ENCODE measurements around the gene ITPR1. TPM values are rescaled to one million over a fixed set of nuclear protein-coding genes. Genes with fewer than 3 reads are reported as not detected.

ITPR1 gene
- total and polyA plus RNA-seq, 2 of the 4 experiments (the other 2 are of a cell fraction): 1.8 to 5.7 TPM

GRCh38 chr3:4523710-4524698 lies 30.9 kb downstream of the ITPR1 start (continued):
- TF ChIP-seq MAZ (IDR thresholded peaks at IDR 0.05; ENCODE audit: borderline replicate concordance, low read depth, low read length): no peak
- no peak for TF ChIP-seq SMC3 (IDR thresholded peaks at IDR 0.05; ENCODE audit: low read depth, low read length)

GRCh38 chr3:4525560-4526223 lies 32.5 kb downstream of the ITPR1 start:
- Histone ChIP-seq H3K79me1 (ENCODE audit: low read depth in 1 of 2, low read length in 2 of 2) (no peaks in the 10 kb centered on the region), H2BK15ac (ENCODE audit: low read depth, low read length) (no peak overlapping the region), H2AK9ac (replicated peaks; ENCODE audit: low read depth, low read length, poor library complexity) (no peak overlapping the region), H2BK20ac (ENCODE audit: low read depth, low read length) (no peak overlapping the region), H3K4me2 (ENCODE audit: low read depth, low read length) (no peak overlapping the region), H4K91ac (ENCODE audit: insufficient read depth, low read depth, low read length) (no peak overlapping the region), H4K5ac (ENCODE audit: low read depth, low read length) (no peak overlapping the region), H3K36me3 (ENCODE audit: control insufficient read depth, insufficient read depth, low read length) (no peaks in the 10 kb centered on the region), H3K14ac (replicated peaks; ENCODE audit: low read depth, low read length) (no peak overlapping the region), H3K4me3 (ENCODE audit: insufficient read depth, low read depth, low read length) (no peak overlapping the region), H3K9me1 (ENCODE audit: insufficient read depth, low read length) (no peaks in the 10 kb centered on the region), H3K4ac (ENCODE audit: low read depth, low read length) (no peak overlapping the region), H2AK5ac (ENCODE audit: low read depth, low read length) (no peak overlapping the region), H2BK120ac (ENCODE audit: low read depth, low read length) (no peak overlapping the region), H3K27ac (ENCODE audit: insufficient read depth, low read length) (no peak overlapping the region), H3K27me3 (ENCODE audit: control insufficient read depth, insufficient read depth, low read length) (no peaks in the 10 kb centered on the region), H3K9me3 (ENCODE audit: control insufficient read depth, insufficient read depth, low read length) (no peaks in the 10 kb centered on the region), H2AFZ (replicated peaks; ENCODE audit: low read length, poor library complexity) (no peak overlapping the region), H3K23ac (ENCODE audit: low read depth, low read length) (no peak overlapping the region), H3K18ac (ENCODE audit: low read depth, low read length) (no peak overlapping the region), H3K56ac (ENCODE audit: extremely low read depth, insufficient read depth, low read length) (no peak overlapping the region), H2BK5ac (ENCODE audit: low read depth, low read length, poor library complexity, severe bottlenecking) (no peak overlapping the region), H4K8ac (ENCODE audit: low read depth in 2 of 2, low read length in 2 of 2) (no peak overlapping the region), H3K9ac (ENCODE audit: low read depth, low read length) (no peak overlapping the region), H3K4me1 (ENCODE audit: control insufficient read depth, insufficient read depth, low read length) (peaks cover 3% of the 10 kb centered on the region; the same call in 1 of the 2 replicates), H4K20me1 (ENCODE audit: insufficient read depth, low read length) (no peaks in the 10 kb centered on the region)
- in situ Hi-C loops (cut with MboI; ENCODE audit: low sequenced_read_pairs) (no loop called here), dilution Hi-C loops (cut with HindIII; ENCODE audit: low sequenced_read_pairs, unreplicated experiment) (no loop called here), intact Hi-C loops (cut with micrococcal nuclease) (no loop called here)
- DNase-seq (no peak), ATAC-seq (ENCODE audit: low read depth) (no peak)
- no CpG with 5 or more reads among the region's 3 CpGs for WGBS, 2 experiments (ENCODE audit: extremely low coverage in 2 of 2, insufficient read length in 1 of 2)
- no TSS peak for BruUV-seq (replicated peaks)
- POLR2A ChIA-PET (ENCODE audit: unreplicated experiment): no interaction called here
- CTCF ChIA-PET: no interaction called here
- no peak for TF ChIP-seq CEBPB (IDR thresholded peaks at IDR 0.05; ENCODE audit: low read depth, low read length)
- no peak for TF ChIP-seq ELK1 (IDR thresholded peaks at IDR 0.05; ENCODE audit: borderline replicate concordance, low read depth, low read length)
- no peak for TF ChIP-seq MAZ (IDR thresholded peaks at IDR 0.05; ENCODE audit: borderline replicate concordance, low read depth, low read length)
- no peak for TF ChIP-seq POLR2A (IDR thresholded peaks at IDR 0.05; ENCODE audit: low read depth, low read length)
- TF ChIP-seq CTCF (conservative IDR thresholded peaks at IDR 0.05; ENCODE audit: low read depth, low read length): no peak
- no peak for TF ChIP-seq MAFK (IDR thresholded peaks at IDR 0.05; ENCODE audit: low read depth, low read length)
- TF ChIP-seq NFE2L2 (IDR thresholded peaks at IDR 0.05; ENCODE audit: low read depth, low read length): no peak
- no peak for TF ChIP-seq USF2 (IDR thresholded peaks at IDR 0.05; ENCODE audit: low read depth, low read length)
- TF ChIP-seq SMC3 (IDR thresholded peaks at IDR 0.05; ENCODE audit: low read depth, low read length): no peak
- TF ChIP-seq FOS (IDR thresholded peaks at IDR 0.05; ENCODE audit: low read depth, low read length): no peak
